Prostate gland (tissue), 2 donors: ENCODE data around the gene LRRC28. TPM values are rescaled to one million over a fixed set of nuclear protein-coding genes. Genes with fewer than 3 reads are reported as not detected.

ENCODE experiments used
- DNase-seq: peaks from one replicate; pipeline ENCODE4 v3.0.0-alpha.2; 2019; ENCODE audit warnings: low spot score
- H3K27ac ChIP-seq, 2 donors: fragments of 200-600 bp; sonication (generic); 2 replicates each; pipeline ENCODE4 v1.5.1; 2017 to 2019
- H3K27me3 ChIP-seq: fragments of 200-600 bp; sonication (generic); replicated peaks from 2 replicates; pipeline ENCODE4 v1.5.1; 2019; ENCODE audit not compliant: insufficient read depth
- H3K36me3 ChIP-seq, 2 donors: fragments of 200-600 bp; sonication (generic); 1 replicate in 1 of 2; 2 replicates in 1 of 2; pipeline versions ENCODE4 v1.5.1 to v1.8.1; 2017 to 2019
- H3K4me1 ChIP-seq: fragments of 200-600 bp; sonication (generic); replicated peaks from 2 replicates; pipeline ENCODE4 v1.5.1; 2019
- H3K4me3 ChIP-seq, 2 donors: fragments of 200-600 bp; sonication (generic); 2 replicates each; pipeline ENCODE4 v1.5.1; 2017 to 2019
- H3K9me3 ChIP-seq: fragments of 200-600 bp; sonication (generic); 2 replicates; pipeline ENCODE4 v1.5.1; 2017
- POLR2A ChIP-seq: fragments of 450-650 bp; IDR thresholded peaks from one replicate; pipeline ENCODE4 v1.6.1; 2016; ENCODE audit warnings: antibody characterized with exemption, mild to moderate bottlenecking
- POLR2AphosphoS5 ChIP-seq: sonication (generic); formaldehyde crosslinking; IDR thresholded peaks from one replicate; pipeline ENCODE4 v1.6.1; 2017; ENCODE audit warnings: antibody characterized with exemption
- WGBS: methylation state at CpG from one replicate; pipeline ENCODE4 v1.1.5; 2018; 5-methylcytosine and 5-hydroxymethylcytosine counted together
- intact Hi-C: fragments of 100-400 bp; cut with DNase I; formaldehyde crosslinking; loops from one replicate; pipeline ENCODE4 v1.14.2; 2022
- total RNA-seq, 2 donors: library from RNA; depleted of rRNA; stranded (reverse); fragments of >200 nt; gene quantifications; one replicate each; pipeline ENCODE4 v1.1.0, GENCODE V29; 2016
- TF ChIP-seq, protein P1 (sequence below), 4 experiments: fragments of 200-600 bp in 2 of 4; fragments of 450-650 bp in 2 of 4; sonication (generic) in 2 of 4; IDR thresholded peaks; 1 replicate in 3 of 4; 2 replicates in 1 of 4; pipeline ENCODE4 v1.5.1; 2016 to 2019; ENCODE audit warnings: antibody characterized with exemption in 4 of 4, mild to moderate bottlenecking in 2 of 4, moderate library complexity in 2 of 4

Gene LRRC28
- total RNA-seq, 2 donors from 2014 or later: 16.0 to 36.8 TPM

GRCh38 chr15:99427668-99428361 lies 176.5 kb downstream of the LRRC28 start:
- TF ChIP-seq POLR2A (no peak), POLR2AphosphoS5 (no peak)
- TF ChIP-seq, protein P1, sequence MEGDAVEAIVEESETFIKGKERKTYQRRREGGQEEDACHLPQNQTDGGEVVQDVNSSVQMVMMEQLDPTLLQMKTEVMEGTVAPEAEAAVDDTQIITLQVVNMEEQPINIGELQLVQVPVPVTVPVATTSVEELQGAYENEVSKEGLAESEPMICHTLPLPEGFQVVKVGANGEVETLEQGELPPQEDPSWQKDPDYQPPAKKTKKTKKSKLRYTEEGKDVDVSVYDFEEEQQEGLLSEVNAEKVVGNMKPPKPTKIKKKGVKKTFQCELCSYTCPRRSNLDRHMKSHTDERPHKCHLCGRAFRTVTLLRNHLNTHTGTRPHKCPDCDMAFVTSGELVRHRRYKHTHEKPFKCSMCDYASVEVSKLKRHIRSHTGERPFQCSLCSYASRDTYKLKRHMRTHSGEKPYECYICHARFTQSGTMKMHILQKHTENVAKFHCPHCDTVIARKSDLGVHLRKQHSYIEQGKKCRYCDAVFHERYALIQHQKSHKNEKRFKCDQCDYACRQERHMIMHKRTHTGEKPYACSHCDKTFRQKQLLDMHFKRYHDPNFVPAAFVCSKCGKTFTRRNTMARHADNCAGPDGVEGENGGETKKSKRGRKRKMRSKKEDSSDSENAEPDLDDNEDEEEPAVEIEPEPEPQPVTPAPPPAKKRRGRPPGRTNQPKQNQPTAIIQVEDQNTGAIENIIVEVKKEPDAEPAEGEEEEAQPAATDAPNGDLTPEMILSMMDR (IDR thresholded peaks at IDR 0.05): no peak
- Histone ChIP-seq H3K4me3 (no peak overlapping the region), H3K27me3 (no peaks in the 10 kb centered on the region), H3K27ac (no peak overlapping the region), H3K4me1 (no peaks in the 10 kb centered on the region), H3K36me3 (no peaks in the 10 kb centered on the region), H3K9me3 (no peaks in the 10 kb centered on the region)
- WGBS: 93% methylated on average over 22 of the region's 22 CpGs
- intact Hi-C loops: no loop called here
- no peak for DNase-seq

DNA sequence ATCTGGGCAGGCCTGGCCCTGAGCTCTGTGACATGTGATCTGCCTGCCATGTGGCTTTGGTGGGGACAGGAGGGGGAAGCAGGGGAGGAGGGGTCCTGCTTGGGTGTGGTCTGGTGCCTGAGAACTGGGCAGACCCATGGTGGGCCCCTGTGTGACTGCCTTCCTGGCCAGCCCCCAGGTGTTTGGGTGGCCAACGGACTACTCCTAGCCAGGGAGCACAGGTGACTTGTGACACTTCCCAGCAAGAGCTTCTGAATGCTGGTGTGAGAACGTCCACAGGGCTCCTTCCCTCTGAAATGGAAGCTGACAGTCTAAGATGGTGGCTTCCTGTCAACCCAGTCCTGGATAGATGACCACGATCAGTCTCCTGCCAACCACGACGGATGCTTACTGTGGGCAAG lies 178.4 kb downstream of the LRRC28 start:
- TF ChIP-seq POLR2AphosphoS5 (no peak), POLR2A (no peak)
- TF ChIP-seq, protein P1 (IDR thresholded peaks at IDR 0.05): no peak
- 94% methylated on average over 5 of the region's 5 CpGs for WGBS
- intact Hi-C loops: no loop called here
- H3K9me3 ChIP-seq: no peaks in the 10 kb centered on the region
- no peaks in the 10 kb centered on the region for H3K27me3 ChIP-seq
- H3K4me3 ChIP-seq: no peak overlapping the region
- no peaks in the 10 kb centered on the region for H3K4me1 ChIP-seq
- H3K27ac ChIP-seq: no peak overlapping the region
- no peak for DNase-seq
- H3K36me3 ChIP-seq: no peaks in the 10 kb centered on the region

DNA sequence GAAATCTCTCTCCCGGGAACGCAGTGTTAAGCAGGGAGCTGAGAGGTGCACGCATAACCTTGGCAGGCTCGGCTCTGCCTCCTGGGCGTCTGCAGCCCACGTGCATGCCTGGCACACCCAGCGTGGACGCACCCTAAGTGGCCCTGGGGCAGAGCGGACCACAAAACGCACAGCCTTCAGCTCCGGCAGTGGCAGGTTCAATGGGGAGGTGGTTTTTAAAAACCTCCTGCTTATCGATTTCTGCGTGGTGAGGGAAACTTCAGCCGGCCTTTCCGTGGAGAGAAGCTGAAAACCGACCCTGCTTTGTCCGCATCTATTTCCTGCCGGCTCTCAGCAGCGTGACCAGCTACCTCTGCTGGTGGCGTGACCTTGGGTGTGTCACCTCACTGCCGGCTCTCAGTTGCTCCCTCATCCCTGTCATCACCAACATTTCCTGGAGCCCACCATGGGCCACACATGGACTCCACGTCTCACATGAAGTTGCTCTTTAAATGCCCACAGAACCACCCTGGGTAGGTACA lies 179.7 kb downstream of the LRRC28 start:
- no peaks in the 10 kb centered on the region for H3K27me3 ChIP-seq
- H3K4me3 ChIP-seq: no peak overlapping the region
- 81% methylated on average over 22 of the region's 22 CpGs for WGBS
- DNase-seq: no peak
- peaks cover 2% of the 10 kb centered on the region for H3K4me1 ChIP-seq
- no peaks in the 10 kb centered on the region for H3K36me3 ChIP-seq
- TF ChIP-seq, protein P1 (IDR thresholded peaks at IDR 0.05): no peak
- TF ChIP-seq POLR2AphosphoS5 (no peak), POLR2A (no peak)
- no peak overlapping the region for H3K27ac ChIP-seq
- no peaks in the 10 kb centered on the region for H3K9me3 ChIP-seq
- intact Hi-C loops: no loop called here

DNA sequence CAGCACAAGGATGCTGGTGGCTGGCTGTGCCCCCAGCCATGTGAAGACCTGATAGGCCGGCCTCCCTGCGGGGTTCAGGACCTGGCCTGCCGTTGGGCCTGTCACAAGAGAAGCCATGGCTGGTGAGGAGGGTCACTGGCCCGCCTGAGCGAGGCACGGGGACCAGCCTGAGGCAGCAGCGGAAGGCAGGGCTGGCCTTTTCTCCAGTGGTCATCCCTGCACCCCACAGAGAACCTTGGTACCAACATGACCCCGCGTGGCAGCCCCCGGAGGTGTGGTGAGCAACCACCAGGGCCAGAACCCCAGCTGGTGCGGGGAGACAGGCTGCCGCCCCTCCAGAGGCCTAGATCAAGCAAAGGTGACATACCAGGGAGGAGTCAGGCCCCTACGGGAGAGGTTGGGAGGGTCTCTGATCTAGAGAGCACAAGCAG lies 180.4 kb downstream of the LRRC28 start:
- no peaks in the 10 kb centered on the region for H3K36me3 ChIP-seq
- DNase-seq: no peak
- no peaks in the 10 kb centered on the region for H3K9me3 ChIP-seq
- intact Hi-C loops: no loop called here
- no peak overlapping the region for H3K27ac ChIP-seq
- no peak overlapping the region for H3K4me3 ChIP-seq
- TF ChIP-seq, protein P1 (IDR thresholded peaks at IDR 0.05): no peak
- no peak for TF ChIP-seq POLR2AphosphoS5
- TF ChIP-seq POLR2A: no peak
- no peaks in the 10 kb centered on the region for H3K27me3 ChIP-seq
- 95% methylated on average over 13 of the region's 13 CpGs for WGBS
- H3K4me1 ChIP-seq: peaks cover 2% of the 10 kb centered on the region
